Measurements from ENCODE around the gene CLCN5.

CLCN5 gene

DNA sequence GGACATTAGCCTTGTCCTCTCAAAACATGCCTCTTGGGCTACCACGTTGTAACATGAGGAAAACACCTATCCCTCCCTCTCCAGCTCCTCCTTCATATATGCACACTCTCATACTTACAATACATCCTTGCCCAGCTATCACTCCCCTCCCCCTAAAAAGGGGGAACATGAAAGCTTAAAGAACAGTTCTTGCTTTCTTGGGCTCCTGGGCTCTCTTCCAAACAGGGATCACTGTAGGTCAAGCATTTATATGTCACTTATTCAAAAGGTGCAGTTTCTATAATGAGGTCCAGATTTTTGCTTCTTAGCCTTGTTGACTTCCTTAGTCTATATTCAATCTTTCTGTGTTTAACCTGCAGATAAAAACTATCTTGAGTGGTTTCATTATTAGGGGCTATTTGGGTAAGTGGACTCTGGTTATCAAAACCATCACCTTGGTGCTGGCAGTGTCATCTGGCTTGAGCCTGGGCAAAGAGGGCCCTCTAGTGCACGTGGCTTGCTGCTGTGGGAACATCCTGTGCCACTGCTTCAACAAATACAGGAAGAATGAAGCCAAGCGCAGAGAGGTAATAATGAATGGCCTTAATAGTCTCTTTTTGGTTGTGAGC is 159.0 kb downstream of the CLCN5 start:
- no peak for DNase-seq (ENCODE audit: low read depth in 3 of 3)

DNA sequence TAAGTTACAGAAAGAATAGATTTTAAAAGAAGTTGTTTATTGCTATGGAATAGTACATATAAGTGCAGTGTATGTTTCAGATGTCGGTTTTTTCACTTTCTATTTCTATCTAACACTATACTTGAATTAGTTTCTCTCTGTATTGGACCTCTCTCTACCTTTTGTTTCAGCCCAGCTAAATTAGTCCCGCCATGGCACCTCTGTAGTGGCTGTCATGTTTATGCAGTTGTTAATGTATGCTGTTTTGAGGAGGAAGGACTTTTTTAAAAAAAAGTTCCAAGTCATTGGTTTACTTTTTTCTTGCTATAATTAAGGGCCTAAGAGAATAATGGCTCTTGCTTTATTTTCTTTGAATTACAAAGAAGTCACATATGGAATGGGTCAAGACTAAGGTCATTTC is 160.3 kb downstream of the CLCN5 start:
- no peak for DNase-seq (ENCODE audit: low read depth in 3 of 3)

DNA sequence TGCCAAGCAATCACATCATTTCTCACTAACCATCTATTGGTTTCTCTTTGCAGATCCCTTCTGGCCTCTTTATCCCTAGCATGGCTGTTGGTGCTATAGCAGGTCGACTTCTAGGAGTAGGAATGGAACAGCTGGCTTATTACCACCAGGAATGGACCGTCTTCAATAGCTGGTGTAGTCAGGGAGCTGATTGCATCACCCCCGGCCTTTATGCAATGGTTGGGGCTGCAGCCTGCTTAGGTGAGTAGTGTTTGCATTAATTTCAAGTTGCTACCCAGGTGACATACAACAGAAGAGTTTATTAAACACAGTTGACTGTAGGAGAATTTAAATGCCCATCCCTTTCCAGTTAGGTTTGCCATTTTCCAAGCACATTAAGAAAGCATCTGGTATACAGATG is 166.2 kb downstream of the CLCN5 start:
- no peak for DNase-seq (ENCODE audit: low read depth in 3 of 3)

DNA sequence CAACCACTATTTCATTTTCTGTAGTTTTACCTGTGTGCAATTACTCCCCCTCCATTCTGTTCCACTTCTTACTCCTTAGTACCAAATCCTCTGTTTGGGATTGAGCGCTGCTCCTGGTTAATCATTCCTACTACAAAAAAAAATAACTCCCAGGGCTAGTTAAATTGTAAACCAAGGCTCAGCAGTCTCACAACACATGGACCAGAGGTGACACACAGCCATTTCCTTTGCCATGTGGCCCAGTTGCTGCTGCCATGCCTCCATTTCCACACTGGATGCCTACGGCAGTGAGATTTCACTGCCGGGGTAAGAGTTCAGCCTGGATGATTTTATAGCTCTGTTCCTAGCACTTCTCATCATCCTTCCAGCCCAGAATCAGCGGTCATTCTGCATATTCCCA is 171.2 kb downstream of the CLCN5 start:
- no peak for DNase-seq (ENCODE audit: low read depth in 3 of 3)

DNA sequence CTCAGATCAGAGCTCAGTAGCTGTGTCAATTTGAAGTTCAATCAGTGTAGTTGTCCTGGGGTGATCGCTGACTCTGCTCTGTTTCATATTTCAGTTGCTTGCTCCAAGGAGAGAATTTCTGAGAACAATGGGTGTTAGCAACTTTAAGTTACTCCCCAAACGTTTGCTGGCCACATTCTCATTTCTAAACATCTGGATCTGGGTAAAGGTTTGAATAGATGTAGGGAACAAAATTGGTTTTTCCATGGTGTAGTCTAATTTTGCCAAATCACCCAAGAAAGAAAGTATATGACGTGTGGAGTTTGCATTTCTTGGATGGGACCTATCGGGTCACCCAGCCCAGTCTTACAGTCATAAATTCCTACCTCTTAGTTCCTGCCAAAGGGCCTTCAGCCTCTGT is 174.7 kb downstream of the CLCN5 start:
- DNase-seq (ENCODE audit: low read depth in 3 of 3) = no peak

DNA sequence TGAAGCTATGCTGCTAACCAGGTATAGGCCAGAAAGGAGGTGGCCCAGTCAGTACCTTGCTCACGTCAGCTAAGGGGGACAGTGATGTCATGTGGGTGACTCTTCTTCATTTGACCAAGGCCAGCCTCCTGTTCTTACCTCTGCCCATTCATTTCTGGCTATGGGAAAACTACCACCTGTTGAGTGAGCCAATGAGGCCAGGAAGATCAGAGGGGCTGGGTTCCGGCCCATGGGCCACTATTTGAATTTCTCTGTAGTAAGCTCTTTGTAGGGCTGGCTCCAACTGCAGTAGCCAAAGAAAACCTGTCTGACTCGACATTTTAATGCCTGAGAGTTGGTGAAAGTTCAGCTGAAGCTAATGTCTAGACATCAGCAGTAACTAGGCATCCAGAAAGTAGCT is 175.8 kb downstream of the CLCN5 start:
- DNase-seq (ENCODE audit: low read depth in 3 of 3) = no peak

DNA sequence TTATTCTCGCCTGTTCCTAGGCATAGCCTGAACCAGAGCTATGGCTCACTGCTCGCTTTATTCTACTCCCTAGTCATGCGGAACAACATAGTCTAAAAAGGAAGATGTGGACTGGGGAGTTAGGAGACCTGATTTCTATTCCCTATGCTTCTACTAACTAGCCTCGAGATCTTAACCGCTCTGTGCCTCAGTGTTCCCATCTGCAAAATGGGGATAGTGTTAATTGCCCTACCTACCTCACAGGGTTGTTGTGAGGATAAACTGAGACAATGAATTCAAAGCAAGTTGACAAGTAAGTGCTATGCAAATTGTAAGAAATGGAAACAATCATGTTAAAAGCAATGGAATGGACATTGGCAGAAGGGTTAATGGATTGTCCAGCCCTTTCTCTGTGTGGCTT is 176.4 kb downstream of the CLCN5 start:
- DNase-seq (ENCODE audit: low read depth in 3 of 3) = no peak

DNA sequence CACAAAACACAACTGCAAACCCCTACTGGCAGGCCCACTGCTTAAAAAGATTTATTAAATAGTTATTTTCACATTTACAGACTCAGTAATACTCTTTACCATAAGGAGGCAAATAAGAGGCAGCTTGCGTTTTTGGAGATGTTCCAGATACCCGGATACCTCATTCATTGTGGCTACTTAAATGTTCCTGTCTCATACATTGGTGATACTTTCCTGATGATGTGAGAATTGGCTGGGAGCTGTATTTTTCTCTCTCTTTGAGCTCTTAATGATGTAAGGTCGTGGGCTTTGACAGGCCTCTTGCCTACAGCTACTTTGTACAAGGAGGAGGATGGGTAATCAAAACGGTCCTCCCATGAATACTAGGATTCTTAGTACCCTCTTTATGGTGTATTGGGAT is 176.9 kb downstream of the CLCN5 start:
- DNase-seq (ENCODE audit: low read depth in 3 of 3) = no peak

DNA sequence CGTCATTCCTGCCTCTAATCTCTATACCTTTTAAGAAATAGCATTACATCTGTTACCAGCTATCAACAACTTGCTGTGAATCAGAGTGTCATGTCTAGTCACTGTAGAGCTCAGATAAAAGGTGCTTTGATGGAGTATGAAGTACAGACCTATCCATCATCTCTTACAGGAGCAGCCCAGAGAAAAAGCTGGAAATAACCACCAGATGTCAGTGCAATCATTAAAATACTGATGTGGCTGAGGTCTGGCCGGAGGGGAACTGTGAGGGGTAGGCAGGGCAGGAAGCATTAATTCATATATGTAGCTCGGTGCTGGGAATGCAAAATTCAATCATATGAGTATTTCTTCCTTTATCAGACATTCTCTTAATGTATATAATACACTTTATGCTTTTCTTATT is 177.8 kb downstream of the CLCN5 start:
- no peak for DNase-seq (ENCODE audit: low read depth in 3 of 3)

DNA sequence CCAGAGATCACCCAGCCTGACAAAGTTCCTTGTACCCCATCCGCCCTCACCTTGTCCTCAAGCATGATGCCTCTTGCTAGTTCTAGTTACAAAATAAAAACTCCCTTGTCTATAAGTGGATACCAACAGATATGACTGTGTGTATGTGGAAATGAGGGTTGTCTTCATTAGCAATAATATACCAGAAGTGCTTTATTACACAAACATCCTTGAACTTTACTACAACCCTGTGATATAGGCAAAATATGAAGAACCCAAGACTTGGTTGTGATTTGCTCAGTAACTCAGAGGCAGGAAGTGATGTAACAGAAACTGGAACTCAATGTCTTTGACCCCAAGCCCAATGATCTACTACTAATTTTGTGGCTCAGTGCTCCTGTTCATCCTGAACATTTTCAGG is 180.8 kb downstream of the CLCN5 start:
- no peak for DNase-seq (ENCODE audit: low read depth in 3 of 3)

DNA sequence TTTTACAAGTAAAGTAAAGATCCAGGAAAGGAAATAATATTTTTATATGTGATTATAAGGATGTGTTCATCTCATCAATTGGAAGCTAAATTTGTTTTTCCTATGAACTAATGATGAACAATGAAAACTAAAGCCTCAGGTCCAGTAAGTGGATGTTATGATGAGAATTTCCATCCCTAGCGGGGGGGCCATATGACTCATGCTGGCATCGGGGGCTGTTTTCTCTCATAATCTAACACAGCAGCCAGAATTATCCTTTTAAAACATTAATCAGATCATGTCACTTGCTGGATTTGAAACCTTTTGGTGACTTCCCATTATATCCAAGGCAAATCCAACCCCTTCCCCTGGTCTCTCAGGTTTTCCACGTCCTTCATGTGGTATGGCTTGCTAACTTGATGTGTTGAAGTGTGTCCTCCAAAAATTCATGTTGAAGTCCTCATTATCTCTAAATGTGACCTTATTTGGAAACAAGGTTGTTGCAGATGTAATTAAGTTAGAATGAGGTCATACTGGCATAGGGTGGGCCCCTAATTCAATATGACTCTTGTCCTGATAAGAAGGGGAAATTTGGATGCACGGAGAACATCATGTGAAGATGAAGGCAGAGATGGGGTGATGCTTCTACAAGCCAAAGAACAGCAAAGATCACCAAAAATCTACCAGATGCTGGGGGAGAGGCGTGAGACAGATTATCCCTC is 181.6 kb downstream of the CLCN5 start:
- no peak for DNase-seq (ENCODE audit: low read depth in 3 of 3)

DNA sequence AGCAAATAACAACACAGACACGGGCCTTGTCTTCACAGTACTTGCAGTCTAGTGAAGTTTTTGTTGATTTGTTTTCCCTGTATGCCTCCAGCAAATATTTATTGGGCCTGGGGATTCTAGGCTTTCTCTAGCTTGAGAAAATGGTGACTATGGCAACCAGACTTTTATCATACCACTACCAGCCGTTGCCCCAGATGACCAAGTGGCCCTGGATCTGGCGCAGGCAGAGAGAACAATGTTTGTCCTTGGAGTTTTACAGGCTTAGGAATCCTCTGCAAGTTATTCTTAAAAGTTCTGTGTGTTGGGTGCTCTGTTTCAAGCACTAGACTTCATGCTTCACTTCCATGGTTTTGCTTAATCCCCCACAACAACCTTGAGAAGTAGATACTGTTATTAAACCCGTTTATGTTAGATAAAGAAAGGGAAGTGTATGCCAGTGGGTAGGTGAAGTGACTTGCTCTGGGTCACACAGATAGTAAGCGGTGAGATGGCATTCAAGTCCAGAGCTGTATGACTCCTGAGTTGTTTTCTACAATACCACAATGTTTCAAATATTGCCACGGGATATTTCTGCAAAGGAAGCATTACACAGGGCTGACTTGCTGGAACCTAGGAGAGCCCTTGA is 183.8 kb downstream of the CLCN5 start:
- no peak for DNase-seq (ENCODE audit: low read depth in 3 of 3)

DNA sequence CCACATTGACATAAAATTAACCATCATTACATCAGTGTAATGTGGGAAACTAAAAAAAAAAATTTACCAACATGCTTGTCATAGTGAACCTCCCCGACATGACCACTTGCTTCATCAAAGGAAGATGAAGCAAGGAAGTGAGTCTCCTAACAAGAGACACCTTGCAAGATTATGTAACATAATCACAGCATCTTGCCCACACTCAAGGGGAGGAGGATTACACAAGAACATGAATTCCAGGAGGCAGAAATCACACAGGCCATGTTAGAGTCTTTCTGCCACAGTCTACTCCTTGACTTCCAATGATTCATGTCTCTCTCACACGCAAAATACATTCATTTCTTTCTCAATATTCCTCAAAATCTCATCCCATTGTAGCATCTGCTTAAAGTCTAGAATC is 185.1 kb downstream of the CLCN5 start:
- DNase-seq (ENCODE audit: low read depth in 3 of 3) = no peak

DNA sequence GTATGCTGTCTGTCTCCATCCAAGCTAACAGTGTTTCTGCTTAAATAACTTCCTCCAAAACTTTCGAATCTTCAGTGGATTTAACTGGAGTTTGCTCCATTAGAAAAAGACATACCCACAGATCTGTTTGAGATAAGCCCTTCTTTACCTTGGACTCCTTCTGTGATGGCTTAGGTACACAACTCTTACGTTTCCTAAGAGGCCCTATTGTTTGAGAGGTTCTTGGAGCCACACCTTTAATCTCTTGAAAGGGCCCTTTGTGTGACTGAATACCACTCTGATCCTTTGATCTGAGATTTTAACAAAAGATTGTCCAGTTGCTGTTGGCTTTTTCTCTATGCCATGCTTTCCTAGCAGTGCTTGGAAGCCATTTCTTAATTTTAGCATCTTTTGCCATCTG is 185.9 kb downstream of the CLCN5 start:
- no peak for DNase-seq (ENCODE audit: low read depth in 3 of 3)

DNA sequence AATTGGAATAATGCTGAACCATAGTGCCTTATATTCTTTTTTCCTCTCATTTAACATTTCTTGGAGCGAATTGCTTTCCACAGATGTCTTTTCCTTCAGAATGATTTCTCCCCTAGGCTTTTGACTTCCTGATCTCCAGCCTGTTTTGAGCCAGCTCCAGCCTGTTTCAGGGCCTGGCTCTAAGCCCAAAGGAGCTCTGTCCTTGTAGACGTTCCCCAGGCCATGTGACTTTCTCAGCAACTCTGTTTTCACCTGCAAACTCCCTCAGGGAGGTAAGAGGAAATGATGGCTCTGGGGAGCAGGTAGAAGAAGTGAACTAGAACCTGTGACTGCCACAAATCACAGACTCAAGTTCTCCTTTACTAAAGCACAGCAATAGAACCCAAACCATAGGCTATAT is 189.3 kb downstream of the CLCN5 start:
- no peak for DNase-seq (ENCODE audit: low read depth in 3 of 3)

DNA sequence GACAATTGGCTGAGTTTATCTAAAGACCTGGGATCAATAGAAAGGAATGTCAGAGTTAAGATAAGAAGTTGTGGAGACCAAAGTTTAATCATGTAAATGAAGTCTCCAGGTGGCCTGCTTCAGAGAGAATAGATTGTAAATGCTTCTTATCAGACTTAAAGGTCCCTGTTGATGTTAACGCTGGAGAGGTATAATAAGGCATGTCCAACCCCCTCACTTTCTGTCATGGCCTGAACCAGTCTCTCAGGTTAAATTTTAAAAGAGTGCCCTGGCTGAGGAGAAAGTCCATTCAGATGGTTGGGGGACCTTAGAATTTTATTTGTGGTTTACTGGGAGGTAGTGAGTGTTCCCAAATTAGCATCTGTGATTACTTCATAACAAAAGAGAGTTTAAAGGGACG is 191.7 kb downstream of the CLCN5 start:
- DNase-seq (ENCODE audit: low read depth in 3 of 3) = no peak

DNA sequence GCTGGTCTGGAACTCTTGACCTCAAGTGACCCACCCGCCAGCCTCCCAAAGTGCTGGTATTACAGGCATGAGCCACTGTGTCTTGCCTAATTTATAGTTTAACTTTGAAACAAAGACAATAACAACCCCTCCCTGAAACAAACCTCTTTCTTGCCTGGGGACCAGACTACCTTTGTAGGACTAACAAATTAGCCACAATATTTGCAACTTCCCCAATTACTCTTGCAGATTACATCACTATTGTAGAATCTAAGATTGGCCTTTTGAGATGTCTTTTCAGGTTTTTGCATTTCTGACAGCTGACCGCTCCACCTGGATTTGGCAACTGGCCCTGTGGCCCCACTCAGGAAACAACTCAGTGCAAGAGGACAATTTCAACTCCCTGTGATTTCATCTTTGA is 193.6 kb downstream of the CLCN5 start:
- DNase-seq (ENCODE audit: low read depth in 3 of 3) = no peak

DNA sequence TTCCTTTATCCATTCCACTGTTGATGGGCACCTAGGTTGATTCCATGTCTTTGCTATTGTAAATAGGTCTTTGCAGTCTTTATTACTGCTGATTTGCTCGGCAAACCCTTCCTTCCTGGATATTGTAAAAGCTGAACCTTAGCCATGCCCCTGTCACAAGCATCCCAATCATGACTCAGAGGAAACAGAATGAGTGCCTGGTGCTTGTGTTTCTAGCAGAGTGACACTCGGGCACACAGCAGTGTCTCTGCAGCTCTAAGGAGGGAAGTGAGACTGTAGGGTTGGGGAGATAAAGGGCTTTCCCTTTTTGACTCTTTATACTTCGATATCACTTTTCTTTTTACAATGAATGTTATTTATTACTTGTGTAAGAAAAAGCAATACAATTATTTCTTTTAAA is 195.1 kb downstream of the CLCN5 start:
- DNase-seq (ENCODE audit: low read depth in 3 of 3) = no peak

DNA sequence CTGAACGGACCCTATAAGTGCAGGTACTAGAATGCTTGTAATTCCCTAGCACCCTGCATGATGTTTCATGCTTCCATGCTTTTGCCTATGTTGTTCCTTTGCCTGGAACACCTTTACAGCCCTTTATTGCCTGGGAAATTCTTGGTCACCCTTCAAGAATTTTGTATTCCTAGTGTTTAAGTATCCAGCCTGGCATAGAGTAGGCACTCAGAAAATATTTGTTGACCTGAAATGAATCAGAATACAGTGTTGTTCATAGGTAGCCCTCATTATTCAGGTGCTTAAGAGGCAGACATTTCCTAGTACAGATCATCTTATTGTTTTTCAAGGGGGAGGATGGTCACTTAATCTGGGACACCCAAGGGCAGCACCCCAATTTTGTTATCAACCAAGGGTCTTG is 203.1 kb downstream of the CLCN5 start:
- DNase-seq (ENCODE audit: low read depth in 3 of 3) = no peak

DNA sequence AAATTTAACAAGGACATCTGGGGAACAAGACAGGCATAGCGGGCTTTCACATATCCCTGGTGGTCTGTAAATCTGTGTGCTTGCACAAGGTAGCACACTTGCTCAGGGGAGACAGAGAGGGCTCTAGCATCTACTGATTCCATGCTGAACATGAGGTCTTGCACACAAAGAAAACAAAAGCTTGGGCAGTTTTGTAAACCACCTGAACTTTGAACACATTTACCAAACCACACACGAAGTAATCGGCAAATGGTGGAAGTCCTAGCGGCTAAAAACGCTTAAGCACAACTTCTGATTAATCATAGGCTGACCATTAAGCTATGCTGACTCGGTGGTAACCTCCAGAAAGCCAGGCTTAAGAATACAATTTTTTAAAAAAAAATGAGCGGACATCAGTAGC is 225.6 kb downstream of the CLCN5 start:
- DNase-seq (ENCODE audit: low read depth in 3 of 3) = no peak
